WTC11 (cell line): ENCODE results near the gene C1QBP. TPM values are rescaled to one million over a fixed set of nuclear protein-coding genes. Genes with fewer than 3 reads are reported as not detected.

Experiments
- ATAC-seq: fragments of 200-7000 bp; cut with Tn5 transposase; 2 replicates; pipeline ENCODE4 v1.10.0; 2021; ENCODE audit warnings: mild to moderate bottlenecking, moderate library complexity
- CTCF ChIA-PET: fragments of 300-600 bp; sonication (Branson Sonifier 250); formaldehyde crosslinking; loops from one replicate; lab custom pipeline; 2021; ENCODE audit warnings: antibody characterized with exemption; lab: Charles Lee
- POLR2A ChIA-PET: fragments of 350-600 bp; sonication (Branson Sonifier 250); formaldehyde crosslinking; loops from one replicate; lab custom pipeline; 2021; ENCODE audit warnings: antibody characterized with exemption; lab: Charles Lee
- DNase-seq: peaks from one replicate; pipeline ENCODE4 v3.0.0; 2021; ENCODE audit warnings: low spot score
- H3K27ac Mint-ChIP-seq: 2 replicates; pipeline ENCODE4 v1.8.0; 2021; ENCODE audit warnings: mixed read lengths
- H3K27me3 Mint-ChIP-seq: 2 replicates; pipeline ENCODE4 v1.8.0; 2021; ENCODE audit warnings: low read depth, mild to moderate bottlenecking, moderate library complexity, mixed read lengths
- H3K36me3 Mint-ChIP-seq: 2 replicates; pipeline ENCODE4 v1.8.0; 2021; ENCODE audit warnings: mixed read lengths
- H3K4me1 Mint-ChIP-seq: 2 replicates; pipeline ENCODE4 v1.8.0; 2022; ENCODE audit warnings: mixed read lengths
- H3K4me3 Mint-ChIP-seq: 2 replicates; pipeline ENCODE4 v1.8.0; 2021; ENCODE audit warnings: mild to moderate bottlenecking, moderate library complexity, mixed read lengths
- H3K9me3 Mint-ChIP-seq: 2 replicates; pipeline ENCODE4 v1.8.0; 2021; ENCODE audit warnings: mixed read lengths
- CTCF ChIP-seq: fragments of 200-600 bp; IDR thresholded peaks from 2 replicates; pipeline ENCODE4 v1.8.0; 2022; ENCODE audit warnings: antibody characterized with exemption
- ESRRA ChIP-seq: sonication (generic); formaldehyde crosslinking; IDR thresholded peaks from 2 replicates; pipeline ENCODE4 v1.8.1; 2022; ENCODE audit warnings: mild to moderate bottlenecking, missing genetic modification reagents, borderline replicate concordance
- ETV6 ChIP-seq: sonication (generic); formaldehyde crosslinking; IDR thresholded peaks from 2 replicates; pipeline ENCODE4 v1.8.1; 2022; ENCODE audit warnings: mild to moderate bottlenecking, missing genetic modification reagents
- GRHL2 ChIP-seq: fragments of 250-450 bp; sonication (Bioruptor Pico); IDR thresholded peaks from 2 replicates; pipeline ENCODE4 v1.8.0; 2022; ENCODE audit warnings: mild to moderate bottlenecking, moderate library complexity; ENCODE audit not compliant: insufficient replicate concordance, severe bottlenecking
- HMGA2 ChIP-seq: fragments of 250-450 bp; sonication (Bioruptor Pico); IDR thresholded peaks from 2 replicates; pipeline ENCODE4 v1.4.0; 2021; ENCODE audit warnings: mild to moderate bottlenecking, moderate library complexity
- KAT7 ChIP-seq: sonication (generic); formaldehyde crosslinking; IDR thresholded peaks from 2 replicates; pipeline ENCODE4 v1.8.1; 2023; ENCODE audit warnings: missing genetic modification reagents, mild to moderate bottlenecking, borderline replicate concordance
- MXD4 ChIP-seq: fragments of 250-450 bp; sonication (Bioruptor Pico); IDR thresholded peaks from 2 replicates; pipeline ENCODE4 v1.8.0; 2021; ENCODE audit warnings: mild to moderate bottlenecking, moderate library complexity, borderline replicate concordance
- NR1H2 ChIP-seq: sonication (generic); formaldehyde crosslinking; IDR thresholded peaks from 2 replicates; pipeline ENCODE4 v1.9.0; 2021; ENCODE audit warnings: mild to moderate bottlenecking, moderate library complexity, missing genetic modification reagents
- OVOL2 ChIP-seq: fragments of 250-450 bp; sonication (Bioruptor Pico); IDR thresholded peaks from 2 replicates; pipeline ENCODE4 v1.9.0; 2021; ENCODE audit warnings: mild to moderate bottlenecking, borderline replicate concordance
- SMAD3 ChIP-seq: sonication (generic); formaldehyde crosslinking; IDR thresholded peaks from 2 replicates; pipeline ENCODE4 v1.8.0; 2022; ENCODE audit warnings: missing genetic modification reagents, mild to moderate bottlenecking, borderline replicate concordance
- SMAD4 ChIP-seq: sonication (generic); formaldehyde crosslinking; IDR thresholded peaks from 2 replicates; pipeline ENCODE4 v1.8.0; 2022; ENCODE audit warnings: mild to moderate bottlenecking, missing genetic modification reagents
- SP1 ChIP-seq: sonication (generic); formaldehyde crosslinking; conservative IDR thresholded peaks from 2 replicates; pipeline ENCODE4 v1.8.1; 2022; ENCODE audit warnings: missing genetic modification reagents
- TEAD1 ChIP-seq: sonication (generic); formaldehyde crosslinking; IDR thresholded peaks from 2 replicates; pipeline ENCODE4 v1.8.0; 2022; ENCODE audit warnings: mild to moderate bottlenecking, missing genetic modification reagents
- ZBTB21 ChIP-seq: sonication (generic); formaldehyde crosslinking; IDR thresholded peaks from 2 replicates; pipeline ENCODE4 v1.8.1; 2023; ENCODE audit warnings: mild to moderate bottlenecking, missing genetic modification reagents, borderline replicate concordance
- ZNF423 ChIP-seq: fragments of 250-450 bp; sonication (Bioruptor Pico); IDR thresholded peaks from 2 replicates; pipeline ENCODE4 v2.1.2; 2022; ENCODE audit warnings: mild to moderate bottlenecking, moderate library complexity
- total RNA-seq: library from RNA; stranded (reverse); gene quantifications from 3 replicates; pipeline ENCODE4 v1.2.3, GENCODE V29; 2021
- TF ChIP-seq, protein P1 (sequence below): sonication (generic); formaldehyde crosslinking; IDR thresholded peaks from 2 replicates; pipeline ENCODE4 v1.8.1; 2022; ENCODE audit warnings: mild to moderate bottlenecking, missing genetic modification reagents, moderate library complexity, borderline replicate concordance
- TF ChIP-seq, protein P2 (sequence below): sonication (generic); formaldehyde crosslinking; conservative IDR thresholded peaks from 2 replicates; pipeline ENCODE4 v1.8.1; 2023; ENCODE audit warnings: mild to moderate bottlenecking, low read depth, missing genetic modification reagents, moderate library complexity
- TF ChIP-seq, protein P3 (sequence below): sonication (generic); formaldehyde crosslinking; IDR thresholded peaks from 2 replicates; pipeline ENCODE4 v1.8.1; 2023; ENCODE audit warnings: mild to moderate bottlenecking, missing genetic modification reagents, moderate library complexity
- TF ChIP-seq, protein P4 (sequence below): fragments of 250-450 bp; sonication (Bioruptor Pico); IDR thresholded peaks from 2 replicates; pipeline ENCODE4 v1.9.0; 2021; ENCODE audit warnings: moderate library complexity, mild to moderate bottlenecking, inconsistent platforms, borderline replicate concordance
- TF ChIP-seq, protein P5 (sequence below): sonication (generic); formaldehyde crosslinking; IDR thresholded peaks from 2 replicates; pipeline ENCODE4 v1.8.0; 2023; ENCODE audit warnings: missing genetic modification reagents, mild to moderate bottlenecking, borderline replicate concordance
- TF ChIP-seq, protein P6 (sequence below): sonication (generic); formaldehyde crosslinking; IDR thresholded peaks from 2 replicates; pipeline ENCODE4 v1.8.1; 2023; ENCODE audit warnings: mild to moderate bottlenecking, missing genetic modification reagents

Gene C1QBP
- total RNA-seq, 1 experiment from 2014 or later, result 429 TPM

DNA sequence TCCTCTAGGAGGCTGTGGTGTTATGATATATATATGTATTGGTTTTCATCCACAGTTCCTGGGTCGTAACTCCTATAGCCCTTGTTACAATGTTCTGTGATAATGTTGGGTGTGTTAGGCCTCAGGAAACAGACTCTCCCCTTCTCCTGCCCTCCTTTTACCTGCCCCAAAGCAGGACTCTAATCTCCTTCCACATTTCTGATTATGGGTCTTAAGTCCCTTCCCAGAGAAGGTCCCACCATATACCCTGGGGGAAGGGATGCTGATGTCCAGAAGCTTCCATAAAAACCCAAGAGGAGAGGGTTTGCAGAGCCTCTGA, 450 bp upstream of the C1QBP start (continued):
- TF ChIP-seq OVOL2 (CRISPR knock-in tag), result no peak
- TF ChIP-seq MXD4 (CRISPR knock-in tag), result no peak
- TF ChIP-seq SMAD4 (CRISPR knock-in tag), result no peak
- TF ChIP-seq ETV6 (CRISPR knock-in tag), result no peak
- no peak for TF ChIP-seq SP1 (CRISPR knock-in tag)
- TF ChIP-seq, protein P1, sequence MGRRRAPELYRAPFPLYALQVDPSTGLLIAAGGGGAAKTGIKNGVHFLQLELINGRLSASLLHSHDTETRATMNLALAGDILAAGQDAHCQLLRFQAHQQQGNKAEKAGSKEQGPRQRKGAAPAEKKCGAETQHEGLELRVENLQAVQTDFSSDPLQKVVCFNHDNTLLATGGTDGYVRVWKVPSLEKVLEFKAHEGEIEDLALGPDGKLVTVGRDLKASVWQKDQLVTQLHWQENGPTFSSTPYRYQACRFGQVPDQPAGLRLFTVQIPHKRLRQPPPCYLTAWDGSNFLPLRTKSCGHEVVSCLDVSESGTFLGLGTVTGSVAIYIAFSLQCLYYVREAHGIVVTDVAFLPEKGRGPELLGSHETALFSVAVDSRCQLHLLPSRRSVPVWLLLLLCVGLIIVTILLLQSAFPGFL (CRISPR knock-in tag), result no peak
- TF ChIP-seq GRHL2, result no peak
- no peak for TF ChIP-seq KAT7 (CRISPR knock-in tag)
- TF ChIP-seq ZBTB21 (CRISPR knock-in tag), result no peak
- TF ChIP-seq, protein P2, sequence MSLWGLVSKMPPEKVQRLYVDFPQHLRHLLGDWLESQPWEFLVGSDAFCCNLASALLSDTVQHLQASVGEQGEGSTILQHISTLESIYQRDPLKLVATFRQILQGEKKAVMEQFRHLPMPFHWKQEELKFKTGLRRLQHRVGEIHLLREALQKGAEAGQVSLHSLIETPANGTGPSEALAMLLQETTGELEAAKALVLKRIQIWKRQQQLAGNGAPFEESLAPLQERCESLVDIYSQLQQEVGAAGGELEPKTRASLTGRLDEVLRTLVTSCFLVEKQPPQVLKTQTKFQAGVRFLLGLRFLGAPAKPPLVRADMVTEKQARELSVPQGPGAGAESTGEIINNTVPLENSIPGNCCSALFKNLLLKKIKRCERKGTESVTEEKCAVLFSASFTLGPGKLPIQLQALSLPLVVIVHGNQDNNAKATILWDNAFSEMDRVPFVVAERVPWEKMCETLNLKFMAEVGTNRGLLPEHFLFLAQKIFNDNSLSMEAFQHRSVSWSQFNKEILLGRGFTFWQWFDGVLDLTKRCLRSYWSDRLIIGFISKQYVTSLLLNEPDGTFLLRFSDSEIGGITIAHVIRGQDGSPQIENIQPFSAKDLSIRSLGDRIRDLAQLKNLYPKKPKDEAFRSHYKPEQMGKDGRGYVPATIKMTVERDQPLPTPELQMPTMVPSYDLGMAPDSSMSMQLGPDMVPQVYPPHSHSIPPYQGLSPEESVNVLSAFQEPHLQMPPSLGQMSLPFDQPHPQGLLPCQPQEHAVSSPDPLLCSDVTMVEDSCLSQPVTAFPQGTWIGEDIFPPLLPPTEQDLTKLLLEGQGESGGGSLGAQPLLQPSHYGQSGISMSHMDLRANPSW (CRISPR knock-in tag), result no peak

DNA sequence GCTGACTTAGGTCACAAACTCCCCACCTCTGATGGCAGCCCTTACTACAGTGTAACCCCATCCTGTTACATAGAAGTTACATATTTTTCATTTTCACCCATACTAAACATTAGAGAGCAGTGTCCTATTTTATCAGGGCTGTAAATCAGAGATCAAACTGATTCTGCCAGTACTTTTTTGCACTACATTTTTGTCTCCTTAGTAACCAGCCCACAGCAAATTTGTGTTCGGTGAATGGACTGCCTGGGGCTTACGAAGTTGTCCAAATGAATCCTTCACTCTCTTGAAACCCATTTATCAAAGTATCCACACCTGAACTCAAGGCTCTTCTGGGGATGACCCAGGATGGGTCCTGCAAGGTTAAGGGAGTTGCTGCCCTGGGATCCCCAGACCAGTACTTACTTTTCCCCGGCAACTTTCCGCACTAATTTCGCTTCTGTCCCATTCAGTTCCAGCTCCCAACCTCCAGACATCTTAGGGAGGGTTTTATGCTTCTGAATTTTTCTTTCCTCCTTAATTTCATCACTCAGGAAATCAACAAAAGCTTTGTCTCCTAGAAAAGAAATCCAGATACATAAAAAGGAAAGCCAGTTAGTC, 1.1 kb downstream of the C1QBP start:
- ChIA-PET POLR2A (no interaction called here), CTCF (no interaction called here)
- Mint-ChIP-seq H3K27me3 (no peaks in the 10 kb centered on the region), H3K4me1 (peaks cover 20% of the 10 kb centered on the region), H3K4me3 (peak overlapping the region; percentile 88), H3K9me3 (no peaks in the 10 kb centered on the region), H3K36me3 (peaks cover 55% of the 10 kb centered on the region), H3K27ac (peak overlapping the region; percentile 43)
- no peak for DNase-seq
- no peak for ATAC-seq
- TF ChIP-seq, protein P3, sequence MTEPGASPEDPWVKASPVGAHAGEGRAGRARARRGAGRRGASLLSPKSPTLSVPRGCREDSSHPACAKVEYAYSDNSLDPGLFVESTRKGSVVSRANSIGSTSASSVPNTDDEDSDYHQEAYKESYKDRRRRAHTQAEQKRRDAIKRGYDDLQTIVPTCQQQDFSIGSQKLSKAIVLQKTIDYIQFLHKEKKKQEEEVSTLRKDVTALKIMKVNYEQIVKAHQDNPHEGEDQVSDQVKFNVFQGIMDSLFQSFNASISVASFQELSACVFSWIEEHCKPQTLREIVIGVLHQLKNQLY (CRISPR knock-in tag), result no peak
- TF ChIP-seq SP1 (CRISPR knock-in tag) (no peak), CTCF (no peak), NR1H2 (CRISPR knock-in tag) (no peak), TEAD1 (no peak), SMAD3 (no peak), ESRRA (CRISPR knock-in tag) (no peak), HMGA2 (CRISPR knock-in tag) (no peak), KAT7 (CRISPR knock-in tag) (no peak), ZNF423 (CRISPR knock-in tag) (no peak)
- TF ChIP-seq, protein P4, sequence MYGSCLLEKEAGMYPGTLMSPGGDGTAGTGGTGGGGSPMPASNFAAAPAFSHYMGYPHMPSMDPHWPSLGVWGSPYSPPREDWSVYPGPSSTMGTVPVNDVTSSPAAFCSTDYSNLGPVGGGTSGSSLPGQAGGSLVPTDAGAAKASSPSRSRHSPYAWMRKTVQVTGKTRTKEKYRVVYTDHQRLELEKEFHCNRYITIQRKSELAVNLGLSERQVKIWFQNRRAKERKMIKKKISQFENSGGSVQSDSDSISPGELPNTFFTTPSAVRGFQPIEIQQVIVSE (CRISPR knock-in tag), result no peak
- TF ChIP-seq, protein P5, sequence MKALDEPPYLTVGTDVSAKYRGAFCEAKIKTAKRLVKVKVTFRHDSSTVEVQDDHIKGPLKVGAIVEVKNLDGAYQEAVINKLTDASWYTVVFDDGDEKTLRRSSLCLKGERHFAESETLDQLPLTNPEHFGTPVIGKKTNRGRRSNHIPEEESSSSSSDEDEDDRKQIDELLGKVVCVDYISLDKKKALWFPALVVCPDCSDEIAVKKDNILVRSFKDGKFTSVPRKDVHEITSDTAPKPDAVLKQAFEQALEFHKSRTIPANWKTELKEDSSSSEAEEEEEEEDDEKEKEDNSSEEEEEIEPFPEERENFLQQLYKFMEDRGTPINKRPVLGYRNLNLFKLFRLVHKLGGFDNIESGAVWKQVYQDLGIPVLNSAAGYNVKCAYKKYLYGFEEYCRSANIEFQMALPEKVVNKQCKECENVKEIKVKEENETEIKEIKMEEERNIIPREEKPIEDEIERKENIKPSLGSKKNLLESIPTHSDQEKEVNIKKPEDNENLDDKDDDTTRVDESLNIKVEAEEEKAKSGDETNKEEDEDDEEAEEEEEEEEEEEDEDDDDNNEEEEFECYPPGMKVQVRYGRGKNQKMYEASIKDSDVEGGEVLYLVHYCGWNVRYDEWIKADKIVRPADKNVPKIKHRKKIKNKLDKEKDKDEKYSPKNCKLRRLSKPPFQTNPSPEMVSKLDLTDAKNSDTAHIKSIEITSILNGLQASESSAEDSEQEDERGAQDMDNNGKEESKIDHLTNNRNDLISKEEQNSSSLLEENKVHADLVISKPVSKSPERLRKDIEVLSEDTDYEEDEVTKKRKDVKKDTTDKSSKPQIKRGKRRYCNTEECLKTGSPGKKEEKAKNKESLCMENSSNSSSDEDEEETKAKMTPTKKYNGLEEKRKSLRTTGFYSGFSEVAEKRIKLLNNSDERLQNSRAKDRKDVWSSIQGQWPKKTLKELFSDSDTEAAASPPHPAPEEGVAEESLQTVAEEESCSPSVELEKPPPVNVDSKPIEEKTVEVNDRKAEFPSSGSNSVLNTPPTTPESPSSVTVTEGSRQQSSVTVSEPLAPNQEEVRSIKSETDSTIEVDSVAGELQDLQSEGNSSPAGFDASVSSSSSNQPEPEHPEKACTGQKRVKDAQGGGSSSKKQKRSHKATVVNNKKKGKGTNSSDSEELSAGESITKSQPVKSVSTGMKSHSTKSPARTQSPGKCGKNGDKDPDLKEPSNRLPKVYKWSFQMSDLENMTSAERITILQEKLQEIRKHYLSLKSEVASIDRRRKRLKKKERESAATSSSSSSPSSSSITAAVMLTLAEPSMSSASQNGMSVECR (CRISPR knock-in tag), result no peak
- TF ChIP-seq, protein P6, sequence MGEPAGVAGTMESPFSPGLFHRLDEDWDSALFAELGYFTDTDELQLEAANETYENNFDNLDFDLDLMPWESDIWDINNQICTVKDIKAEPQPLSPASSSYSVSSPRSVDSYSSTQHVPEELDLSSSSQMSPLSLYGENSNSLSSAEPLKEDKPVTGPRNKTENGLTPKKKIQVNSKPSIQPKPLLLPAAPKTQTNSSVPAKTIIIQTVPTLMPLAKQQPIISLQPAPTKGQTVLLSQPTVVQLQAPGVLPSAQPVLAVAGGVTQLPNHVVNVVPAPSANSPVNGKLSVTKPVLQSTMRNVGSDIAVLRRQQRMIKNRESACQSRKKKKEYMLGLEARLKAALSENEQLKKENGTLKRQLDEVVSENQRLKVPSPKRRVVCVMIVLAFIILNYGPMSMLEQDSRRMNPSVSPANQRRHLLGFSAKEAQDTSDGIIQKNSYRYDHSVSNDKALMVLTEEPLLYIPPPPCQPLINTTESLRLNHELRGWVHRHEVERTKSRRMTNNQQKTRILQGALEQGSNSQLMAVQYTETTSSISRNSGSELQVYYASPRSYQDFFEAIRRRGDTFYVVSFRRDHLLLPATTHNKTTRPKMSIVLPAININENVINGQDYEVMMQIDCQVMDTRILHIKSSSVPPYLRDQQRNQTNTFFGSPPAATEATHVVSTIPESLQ, result no peak
